HFFc6 (cell line): ENCODE data around the gene MARK1. TPM values are rescaled to one million over a fixed set of nuclear protein-coding genes. Genes with fewer than 3 reads are reported as not detected.

ENCODE experiments used
- DNase-seq: peaks from one replicate; pipeline ENCODE4 v3.0.0-alpha.2; 2018
- H3K27ac Mint-ChIP-seq: 2 replicates; pipeline ENCODE4 v1.8.0; 2020; ENCODE audit warnings: mild to moderate bottlenecking, mixed read lengths
- H3K27me3 Mint-ChIP-seq: 2 replicates; pipeline ENCODE4 v1.8.0; 2021; ENCODE audit warnings: mild to moderate bottlenecking, moderate library complexity, mixed read lengths; ENCODE audit not compliant: insufficient read depth
- H3K36me3 Mint-ChIP-seq: 2 replicates; pipeline ENCODE4 v1.8.0; 2021; ENCODE audit warnings: low read depth, mixed read lengths
- H3K4me1 Mint-ChIP-seq: 2 replicates; pipeline ENCODE4 v1.8.0; 2020; ENCODE audit warnings: low read depth, mixed read lengths
- H3K4me3 Mint-ChIP-seq: 2 replicates; pipeline ENCODE4 v1.8.0; 2020; ENCODE audit warnings: mild to moderate bottlenecking, moderate library complexity, mixed read lengths
- H3K9me3 Mint-ChIP-seq: 2 replicates; pipeline ENCODE4 v1.8.0; 2020; ENCODE audit warnings: mild to moderate bottlenecking, mixed read lengths
- CTCF ChIP-seq: fragments of 200-600 bp; sonication (generic); IDR thresholded peaks from 2 replicates; pipeline ENCODE4 v1.5.0; 2021; ENCODE audit warnings: antibody characterized with exemption, mild to moderate bottlenecking
- long read RNA-seq: library from polyadenylated mRNA; unstranded; transcript quantifications from one replicate; pipeline ENCODE4 v2.0.0, GENCODE V29; 2019
- total RNA-seq, 6 experiments: library from RNA; stranded (reverse); fragmentation: NEBNext Ultra II Directional; extraction: Animal tissue kit (Norgen Biotek cat#: 25700); gene quantifications; 2 replicates in 1 of 6; 3 replicates in 5 of 6; pipeline ENCODE4 v1.2.3, GENCODE V29; 2021

Gene MARK1
- not detected for total RNA-seq
- long read RNA-seq, result 0 reads

- DNase-seq, result no peak
- H3K27me3 Mint-ChIP-seq, result peaks cover 31% of the 10 kb centered on the region
- TF ChIP-seq CTCF, result no peak
Observed at GRCh38 chr1:220527908-220528678, at the start of gene MARK1. MARK1 (plus strand) TSS chr1:220528136; CDS start chr1:220528823, 687 bp downstream.

GRCh38 chr1:220483700-220484099 lies 44.2 kb upstream of the MARK1 start:
- no peaks in the 10 kb centered on the region for H3K36me3 Mint-ChIP-seq
- TF ChIP-seq CTCF, result no peak
- H3K27me3 Mint-ChIP-seq, result peaks cover 1% of the 10 kb centered on the region; the same call in 1 of the 2 replicates
- no peak overlapping the region for H3K27ac Mint-ChIP-seq
- H3K9me3 Mint-ChIP-seq, result peaks cover 10% of the 10 kb centered on the region
- DNase-seq, result no peak
- no peak overlapping the region for H3K4me3 Mint-ChIP-seq
- no peaks in the 10 kb centered on the region for H3K4me1 Mint-ChIP-seq

More at GRCh38 chr1:220527908-220528678, at the start of gene MARK1:
- Mint-ChIP-seq H3K27ac (no peak within 1 kb of the TSS; the same call in 1 of the 2 replicates), H3K9me3 (no peaks in the 10 kb centered on the region), H3K36me3 (no peaks in the 10 kb centered on the region), H3K4me3 (peak within 1 kb of the TSS; percentile 87), H3K4me1 (peaks cover 10% of the 10 kb centered on the region)

- Mint-ChIP-seq H3K4me3 (no peak overlapping the region), H3K4me1 (no peaks in the 10 kb centered on the region), H3K36me3 (no peaks in the 10 kb centered on the region), H3K27me3 (peaks cover 1% of the 10 kb centered on the region; the same call in 1 of the 2 replicates), H3K27ac (no peak overlapping the region), H3K9me3 (peaks cover 7% of the 10 kb centered on the region)
- DNase-seq, result no peak
- TF ChIP-seq CTCF, result no peak
Observed at GRCh38 chr1:220484135-220484534, 43.8 kb upstream of the MARK1 start.

GRCh38 chr1:220485131-220485530 lies 42.8 kb upstream of the MARK1 start:
- no peak overlapping the region for H3K27ac Mint-ChIP-seq
- DNase-seq, result no peak
- peaks cover 1% of the 10 kb centered on the region; the same call in 1 of the 2 replicates for H3K27me3 Mint-ChIP-seq
- TF ChIP-seq CTCF, result no peak
- H3K9me3 Mint-ChIP-seq, result no peaks in the 10 kb centered on the region; the same call in 1 of the 2 replicates
- H3K4me1 Mint-ChIP-seq, result no peaks in the 10 kb centered on the region
- H3K36me3 Mint-ChIP-seq, result no peaks in the 10 kb centered on the region
- no peak overlapping the region for H3K4me3 Mint-ChIP-seq

- Mint-ChIP-seq H3K4me3 (no peak overlapping the region), H3K36me3 (no peaks in the 10 kb centered on the region), H3K27ac (no peak overlapping the region), H3K4me1 (no peaks in the 10 kb centered on the region), H3K27me3 (peaks cover 1% of the 10 kb centered on the region; the same call in 1 of the 2 replicates), H3K9me3 (no peaks in the 10 kb centered on the region; the same call in 1 of the 2 replicates)
- no peak for TF ChIP-seq CTCF
- no peak for DNase-seq
Observed at GRCh38 chr1:220485791-220486190, 42.1 kb upstream of the MARK1 start.
